Activated T-helper 2 cell treated with anti-CD3 and anti-CD28 coated beads, Interferon-gamma antibody, Interleukin-2, Interleukin-4, amounts not matched to agents 10 μg/mL and 5 μg/mL and 100 μg/mL, durations not matched to agents 14 hours and 24 hours and 36 hours (primary cell): ENCODE measurements around the gene CGN. TPM values are rescaled to one million over a fixed set of nuclear protein-coding genes. Genes with fewer than 3 reads are reported as not detected.

Source experiments
- DNase-seq: peaks from one replicate; pipeline ENCODE4 v3.0.0; 2021; ENCODE audit warnings: low spot score
- H3K27ac Mint-ChIP-seq: one replicate; pipeline ENCODE4 v1.8.0; 2021; ENCODE audit warnings: mixed read lengths
- H3K27me3 Mint-ChIP-seq: one replicate; pipeline ENCODE4 v1.8.0; 2021; ENCODE audit warnings: low read depth, mixed read lengths
- H3K36me3 Mint-ChIP-seq: one replicate; pipeline ENCODE4 v1.8.0; 2021; ENCODE audit warnings: low read depth, mixed read lengths
- H3K4me1 Mint-ChIP-seq: one replicate; pipeline ENCODE4 v1.8.0; 2021; ENCODE audit warnings: low read depth, mixed read lengths
- H3K4me3 Mint-ChIP-seq: one replicate; pipeline ENCODE4 v1.8.0; 2021; ENCODE audit warnings: low read depth, mild to moderate bottlenecking, moderate library complexity, mixed read lengths
- H3K9me3 Mint-ChIP-seq: one replicate; pipeline ENCODE4 v1.8.0; 2021; ENCODE audit warnings: mixed read lengths
- intact Hi-C: fragments of 100-400 bp; cut with micrococcal nuclease; formaldehyde crosslinking; loops from one replicate; pipeline ENCODE4 v1.15.1; 2023
- total RNA-seq: library from RNA; stranded (reverse); gene quantifications from 2 replicates; pipeline ENCODE4 v1.2.3, GENCODE V29; 2022

CGN gene
- total RNA-seq, 1 donor from 2014 or later, result 0.50 TPM

DNA sequence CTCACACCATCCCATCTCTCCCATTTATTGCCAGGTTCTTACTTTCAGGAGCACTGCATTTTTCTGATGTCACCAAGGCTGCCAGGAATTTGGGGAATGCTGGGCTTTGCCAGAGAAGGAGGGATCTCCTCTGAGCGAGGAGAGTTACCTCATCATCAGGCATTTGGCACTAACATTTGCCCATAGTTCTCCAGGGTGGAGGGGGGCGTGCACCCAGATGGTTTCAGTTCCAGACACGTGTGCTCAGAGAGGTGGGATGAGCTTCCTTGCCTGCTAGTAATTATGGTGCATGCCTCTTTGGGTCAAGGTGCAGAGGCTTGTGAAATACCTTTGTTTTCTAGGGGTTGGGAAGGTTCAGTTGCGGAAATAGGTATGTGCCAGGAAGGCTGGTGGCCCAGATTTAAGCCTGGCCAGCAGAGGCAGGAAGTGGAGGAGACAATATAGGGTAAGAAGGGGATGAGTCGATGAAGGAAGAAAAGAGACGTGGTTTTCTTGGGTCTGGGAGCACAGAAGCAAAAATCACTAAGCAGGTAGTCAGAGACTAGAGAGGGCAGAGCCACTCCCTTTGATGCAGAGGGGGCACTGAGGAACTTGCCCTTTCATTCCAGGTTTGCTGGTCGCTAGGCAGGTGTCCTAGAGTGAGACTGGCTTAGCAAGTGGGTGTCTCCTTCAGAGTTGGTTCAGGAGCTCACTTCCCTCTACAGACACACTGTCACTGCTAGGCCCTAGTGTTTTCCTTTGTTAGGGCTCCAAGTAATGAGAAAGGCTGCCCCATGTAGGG, 36.1 kb downstream of the CGN start:
- intact Hi-C loops, result no loop called here
- Mint-ChIP-seq H3K27ac (no peak overlapping the region), H3K36me3 (no peaks in the 10 kb centered on the region), H3K27me3 (no peaks in the 10 kb centered on the region), H3K4me3 (no peak overlapping the region), H3K9me3 (no peaks in the 10 kb centered on the region), H3K4me1 (peaks cover 4% of the 10 kb centered on the region)
- DNase-seq, result no peak

DNA sequence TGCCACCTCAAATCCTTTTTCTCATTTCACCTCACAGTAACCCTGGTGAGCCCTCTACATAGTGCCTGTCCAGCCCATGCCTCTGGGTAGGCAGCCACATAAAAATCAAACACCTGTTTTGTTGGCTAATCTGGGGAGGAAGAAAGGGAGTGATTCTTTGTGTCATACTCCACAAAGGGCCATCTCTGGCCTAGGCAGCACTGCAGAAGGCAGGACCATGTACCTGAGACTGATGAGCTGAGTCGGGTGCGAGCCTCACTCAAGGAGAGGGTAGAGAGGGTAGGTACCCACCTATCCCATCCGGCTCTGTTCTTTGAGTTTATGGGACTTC, 36.7 kb downstream of the CGN start:
- H3K36me3 Mint-ChIP-seq, result no peaks in the 10 kb centered on the region
- no peaks in the 10 kb centered on the region for H3K9me3 Mint-ChIP-seq

DNA sequence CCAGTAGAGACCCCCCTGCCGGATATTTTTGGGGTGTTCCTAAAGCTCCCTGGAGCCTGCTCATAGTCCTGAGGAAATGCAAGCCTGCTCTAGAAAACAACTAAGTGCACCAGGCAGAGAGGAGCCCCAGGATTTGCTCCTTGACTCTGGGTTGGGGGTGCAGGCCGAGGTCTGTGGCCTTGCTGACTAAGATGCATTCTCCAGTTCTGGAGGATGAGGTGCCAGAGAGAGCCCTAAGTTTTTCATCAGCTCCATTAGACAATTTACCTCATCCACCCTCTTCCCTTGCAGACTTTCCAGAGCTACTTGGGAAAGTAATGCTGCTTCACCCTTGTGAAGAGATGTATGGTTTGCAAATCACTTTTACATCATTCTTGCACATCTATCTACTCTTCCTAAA, 38.0 kb downstream of the CGN start:
- Mint-ChIP-seq H3K4me3 (no peak overlapping the region), H3K9me3 (no peaks in the 10 kb centered on the region), H3K27me3 (no peaks in the 10 kb centered on the region), H3K36me3 (no peaks in the 10 kb centered on the region), H3K27ac (no peak overlapping the region), H3K4me1 (peaks cover 4% of the 10 kb centered on the region)
- no peak for DNase-seq
- intact Hi-C loops, result no loop called here

More for the DNA sequence above, 36.7 kb downstream of the CGN start:
- no peak overlapping the region for H3K4me3 Mint-ChIP-seq
- peaks cover 4% of the 10 kb centered on the region for H3K4me1 Mint-ChIP-seq
- intact Hi-C loops, result no loop called here
- no peak overlapping the region for H3K27ac Mint-ChIP-seq
- no peaks in the 10 kb centered on the region for H3K27me3 Mint-ChIP-seq
- no peak for DNase-seq

DNA sequence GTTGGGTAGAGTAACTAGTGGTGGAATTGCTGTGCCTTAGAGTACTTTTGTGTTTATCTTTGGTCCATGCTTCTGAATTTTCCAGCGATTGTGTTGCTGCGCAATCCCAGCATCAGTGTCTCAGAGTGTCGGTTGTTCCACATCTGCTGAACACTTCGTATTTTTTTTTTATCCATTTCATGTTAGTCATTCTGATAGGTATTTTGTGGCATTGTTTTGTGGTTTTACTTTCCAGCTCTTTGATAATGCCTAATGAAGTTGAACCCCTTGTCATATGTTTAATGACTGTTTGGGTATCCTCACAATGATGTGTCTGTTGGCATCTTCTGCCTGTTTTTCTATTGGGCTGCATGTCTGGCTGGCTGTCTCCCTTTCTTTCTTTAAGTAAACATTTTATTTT, 42.5 kb downstream of the CGN start:
- intact Hi-C loops, result no loop called here
- Mint-ChIP-seq H3K27me3 (peaks cover 2% of the 10 kb centered on the region), H3K4me3 (no peak overlapping the region), H3K27ac (no peak overlapping the region), H3K36me3 (no peaks in the 10 kb centered on the region), H3K9me3 (no peaks in the 10 kb centered on the region), H3K4me1 (no peaks in the 10 kb centered on the region)
- no peak for DNase-seq

DNA sequence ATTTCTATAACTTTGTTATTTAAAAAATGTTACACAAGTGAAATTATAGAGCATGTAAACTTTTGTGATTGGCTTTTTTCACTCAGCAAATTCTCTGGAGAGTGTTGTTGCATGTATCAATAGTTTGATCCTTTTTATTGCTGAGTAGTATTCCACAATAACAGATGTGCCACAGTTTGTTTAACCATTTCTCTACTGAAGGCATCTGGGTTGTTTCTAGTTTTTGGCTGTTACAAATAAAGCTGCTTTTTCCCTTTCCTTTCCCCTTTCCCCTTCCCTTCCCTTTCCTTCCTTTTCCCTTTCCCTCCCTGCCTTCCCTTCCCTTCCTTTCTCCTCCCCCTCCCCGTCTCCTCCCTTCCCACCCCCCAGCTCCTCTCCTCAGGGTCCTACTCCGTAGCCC, 44.9 kb downstream of the CGN start:
- H3K36me3 Mint-ChIP-seq, result no peaks in the 10 kb centered on the region
- H3K27ac Mint-ChIP-seq, result no peak overlapping the region
- peaks cover 2% of the 10 kb centered on the region for H3K27me3 Mint-ChIP-seq
- H3K9me3 Mint-ChIP-seq, result no peaks in the 10 kb centered on the region
- no peaks in the 10 kb centered on the region for H3K4me1 Mint-ChIP-seq
- intact Hi-C loops, result no loop called here
- no peak overlapping the region for H3K4me3 Mint-ChIP-seq
- no peak for DNase-seq

DNA sequence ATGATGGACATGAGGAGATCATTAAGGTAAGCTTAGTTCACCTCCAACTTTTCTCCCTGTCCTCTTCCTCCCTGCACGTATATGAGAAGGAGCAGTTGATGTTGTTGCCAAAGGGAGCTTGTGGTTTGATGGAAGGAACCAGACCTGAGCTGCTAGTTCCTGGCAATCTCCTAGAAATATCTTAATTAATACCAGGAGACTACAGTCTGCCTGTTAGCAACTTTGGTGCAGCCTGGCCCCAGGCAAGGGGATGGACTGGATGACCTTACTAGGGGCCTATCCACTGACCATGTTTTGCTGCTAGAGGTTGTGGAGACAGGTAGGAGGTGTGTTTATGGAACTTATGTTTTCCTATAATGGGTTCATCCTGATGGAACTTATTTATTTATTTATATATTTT, 51.5 kb downstream of the CGN start:
- Mint-ChIP-seq H3K9me3 (no peaks in the 10 kb centered on the region), H3K27me3 (peaks cover 2% of the 10 kb centered on the region), H3K27ac (no peak overlapping the region), H3K4me1 (no peaks in the 10 kb centered on the region), H3K4me3 (no peak overlapping the region), H3K36me3 (no peaks in the 10 kb centered on the region)
- intact Hi-C loops, result no loop called here
- no peak for DNase-seq

DNA sequence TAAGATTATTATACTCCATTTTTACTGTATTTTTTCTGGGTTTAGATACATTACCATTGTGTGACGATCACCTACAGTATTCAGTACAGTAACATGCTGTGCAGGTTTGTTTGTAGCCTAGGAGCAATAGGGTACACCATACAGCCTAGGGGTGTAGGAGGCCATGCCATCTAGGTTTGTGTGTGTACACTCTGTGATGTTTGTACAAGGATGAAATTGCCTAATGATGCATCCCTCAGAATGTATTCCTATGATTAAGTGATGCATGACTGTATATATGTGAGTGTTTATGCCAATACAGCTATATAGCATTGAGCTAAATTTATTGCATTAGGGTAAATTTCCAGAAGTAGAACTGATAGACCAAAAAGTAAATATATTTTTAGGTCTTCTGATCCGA, 52.2 kb downstream of the CGN start:
- peaks cover 2% of the 10 kb centered on the region for H3K27me3 Mint-ChIP-seq
- DNase-seq, result no peak
- no peak overlapping the region for H3K27ac Mint-ChIP-seq
- peaks cover 4% of the 10 kb centered on the region for H3K4me1 Mint-ChIP-seq
- H3K36me3 Mint-ChIP-seq, result no peaks in the 10 kb centered on the region
- H3K4me3 Mint-ChIP-seq, result no peak overlapping the region
- intact Hi-C loops, result no loop called here
- H3K9me3 Mint-ChIP-seq, result no peaks in the 10 kb centered on the region

DNA sequence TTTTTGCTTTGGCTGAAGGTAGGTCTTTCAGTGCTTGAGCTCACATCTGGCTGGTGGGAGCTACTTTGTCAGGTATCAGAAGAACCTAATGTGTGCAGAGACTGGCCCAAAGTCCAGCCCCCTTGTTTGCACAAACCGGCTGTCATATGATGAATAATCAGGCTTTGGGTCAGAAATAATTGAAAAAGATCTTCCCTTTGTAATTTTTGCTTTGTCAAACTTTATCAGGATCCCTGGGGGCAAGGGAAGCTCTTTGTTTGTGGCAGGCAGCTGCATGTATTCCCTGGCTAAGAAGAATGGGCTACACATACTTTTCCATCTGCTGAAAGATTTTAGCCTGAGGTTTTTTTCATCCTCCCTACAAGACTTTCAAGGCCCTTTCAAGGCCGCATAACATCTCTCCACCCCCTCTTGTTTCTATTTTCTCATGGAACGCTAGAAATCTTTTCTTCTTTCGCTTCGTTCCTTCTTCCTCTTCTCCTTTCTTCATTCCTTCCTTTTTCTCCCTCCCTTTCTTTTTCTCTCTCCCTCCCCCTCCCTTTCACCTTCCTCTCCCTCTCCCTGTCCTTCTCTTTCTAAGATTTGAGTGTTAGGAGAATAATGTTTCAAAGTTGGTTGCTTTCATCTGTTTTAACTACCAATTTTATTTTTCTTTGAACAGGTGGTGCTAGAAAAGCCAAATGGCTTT, 54.5 kb downstream of the CGN start:
- Mint-ChIP-seq H3K27me3 (no peaks in the 10 kb centered on the region), H3K9me3 (no peaks in the 10 kb centered on the region), H3K4me3 (no peak overlapping the region), H3K4me1 (peaks cover 5% of the 10 kb centered on the region), H3K27ac (no peak overlapping the region), H3K36me3 (no peaks in the 10 kb centered on the region)
- intact Hi-C loops, result no loop called here
- no peak for DNase-seq

DNA sequence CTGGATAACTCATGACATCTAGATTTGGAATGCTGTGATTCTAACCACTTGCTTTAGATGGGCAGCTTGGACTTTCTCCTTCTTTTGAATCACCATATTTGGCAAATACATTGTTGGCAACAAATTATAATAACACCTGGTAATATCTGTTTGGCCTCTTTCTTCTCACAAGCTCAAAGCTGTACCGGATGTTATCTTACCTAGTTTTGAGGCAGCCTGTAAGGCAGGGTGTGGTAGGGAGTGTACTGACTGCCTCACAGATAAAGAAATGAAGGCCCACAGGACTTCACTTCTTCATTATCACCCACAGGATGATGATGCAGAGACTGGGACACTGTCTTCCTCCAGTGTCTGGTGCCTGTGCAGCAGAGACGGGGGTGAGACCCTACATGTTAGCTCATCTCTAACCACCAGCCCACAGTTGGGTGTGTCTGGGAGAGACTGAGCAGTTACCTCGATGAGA, 57.5 kb downstream of the CGN start:
- intact Hi-C loops, result no loop called here
- no peaks in the 10 kb centered on the region for H3K9me3 Mint-ChIP-seq
- H3K4me1 Mint-ChIP-seq, result peaks cover 5% of the 10 kb centered on the region
- no peak for DNase-seq
- no peaks in the 10 kb centered on the region for H3K27me3 Mint-ChIP-seq
- no peak overlapping the region for H3K4me3 Mint-ChIP-seq
- no peaks in the 10 kb centered on the region for H3K36me3 Mint-ChIP-seq
- H3K27ac Mint-ChIP-seq, result no peak overlapping the region

DNA sequence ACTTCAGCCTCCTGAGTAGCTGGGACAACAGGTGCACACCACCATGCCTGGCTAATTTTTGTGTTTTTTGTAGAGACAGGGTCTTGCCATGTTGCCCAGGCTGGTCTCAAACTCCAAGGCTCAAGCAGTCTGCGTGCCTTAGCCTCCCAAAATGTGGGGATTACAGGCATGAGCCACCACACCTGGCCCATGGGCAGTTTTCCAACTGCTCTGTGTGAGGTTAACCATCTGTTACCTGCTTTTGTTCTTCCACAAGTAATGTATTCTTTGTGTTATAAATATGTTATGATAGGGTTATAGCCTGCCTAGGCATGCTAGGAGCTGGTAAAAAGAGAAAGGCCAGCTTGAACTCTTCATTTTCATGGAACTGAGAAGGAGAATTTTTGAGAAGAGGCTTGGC, 59.6 kb downstream of the CGN start:
- intact Hi-C loops, result no loop called here
- no peak overlapping the region for H3K4me3 Mint-ChIP-seq
- H3K36me3 Mint-ChIP-seq, result no peaks in the 10 kb centered on the region
- H3K4me1 Mint-ChIP-seq, result peaks cover 16% of the 10 kb centered on the region
- no peak overlapping the region for H3K27ac Mint-ChIP-seq
- H3K9me3 Mint-ChIP-seq, result no peaks in the 10 kb centered on the region
- DNase-seq, result no peak
- H3K27me3 Mint-ChIP-seq, result no peaks in the 10 kb centered on the region

DNA sequence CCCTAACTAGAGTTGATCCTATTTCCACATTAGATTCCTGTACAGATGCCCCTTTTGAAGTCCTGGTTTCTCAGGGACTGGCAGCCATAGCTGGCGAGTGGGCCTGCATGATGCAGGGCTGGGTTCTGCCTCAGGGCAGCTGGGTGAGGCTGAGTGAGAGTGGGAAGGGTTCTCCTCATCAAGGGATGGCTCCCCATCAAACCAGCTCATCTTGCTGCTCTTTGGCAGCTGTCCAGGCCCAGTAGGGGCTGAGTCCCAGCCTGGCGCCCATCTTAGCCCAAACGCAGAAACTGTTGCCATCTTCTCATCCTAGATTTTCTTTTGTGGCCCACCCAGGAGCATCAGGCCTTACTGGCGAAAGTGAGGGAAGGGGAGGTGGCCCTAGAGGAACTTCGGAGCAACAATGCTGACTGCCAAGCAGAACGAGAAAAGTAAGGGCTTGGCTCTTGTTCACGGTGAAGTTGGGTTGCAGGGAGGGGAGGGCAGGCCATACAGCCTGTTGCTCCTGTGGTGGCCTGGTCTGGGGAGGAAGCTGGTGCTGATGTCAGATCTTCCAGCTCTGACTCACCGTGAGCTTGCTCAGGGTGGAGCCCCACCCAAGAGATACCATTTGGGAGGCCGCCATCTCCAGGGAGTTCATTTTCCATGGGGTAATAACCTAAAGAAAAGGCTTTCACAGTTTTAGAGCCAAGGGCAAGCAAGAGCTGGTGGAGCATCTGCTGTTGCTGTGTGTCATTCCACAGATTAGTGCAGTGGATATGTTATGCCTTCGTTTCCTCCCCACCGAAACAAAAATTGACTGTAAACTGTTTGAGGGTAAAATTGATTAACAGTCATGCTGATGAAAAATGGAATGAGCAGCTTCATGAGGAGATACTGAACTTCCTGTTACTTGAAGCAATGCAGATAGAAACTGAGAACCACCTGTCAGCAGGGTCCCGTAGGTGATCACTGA, 63.7 kb downstream of the CGN start:
- H3K9me3 Mint-ChIP-seq, result no peaks in the 10 kb centered on the region
- H3K4me1 Mint-ChIP-seq, result peaks cover 23% of the 10 kb centered on the region
- H3K4me3 Mint-ChIP-seq, result no peak overlapping the region
- DNase-seq, result no peak
- intact Hi-C loops, result no loop called here
- H3K27me3 Mint-ChIP-seq, result no peaks in the 10 kb centered on the region
- H3K27ac Mint-ChIP-seq, result no peak overlapping the region
- H3K36me3 Mint-ChIP-seq, result no peaks in the 10 kb centered on the region

DNA sequence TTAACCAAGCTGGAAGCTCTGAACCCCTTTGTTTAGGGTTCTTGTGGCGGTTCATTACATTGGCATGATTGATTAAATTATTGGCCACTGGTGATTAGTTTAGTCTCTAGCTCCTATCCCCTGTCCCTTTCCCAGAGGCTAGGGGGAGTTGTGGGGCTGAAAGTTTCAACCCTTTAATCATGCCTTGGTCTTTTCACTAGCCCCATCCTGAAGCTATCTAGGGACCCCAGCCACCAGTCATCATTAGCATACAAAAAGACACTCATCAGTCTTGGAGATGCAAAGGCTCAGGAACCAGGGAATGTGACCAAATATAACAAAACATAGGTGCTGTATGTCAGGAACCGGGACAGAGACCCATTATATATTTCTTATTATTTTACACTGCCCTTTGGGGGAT, 66.0 kb downstream of the CGN start:
- H3K27me3 Mint-ChIP-seq, result no peaks in the 10 kb centered on the region
- H3K9me3 Mint-ChIP-seq, result no peaks in the 10 kb centered on the region
- peaks cover 23% of the 10 kb centered on the region for H3K4me1 Mint-ChIP-seq
- intact Hi-C loops, result no loop called here
- no peak overlapping the region for H3K4me3 Mint-ChIP-seq
- H3K36me3 Mint-ChIP-seq, result no peaks in the 10 kb centered on the region
- no peak for DNase-seq
- H3K27ac Mint-ChIP-seq, result no peak overlapping the region

DNA sequence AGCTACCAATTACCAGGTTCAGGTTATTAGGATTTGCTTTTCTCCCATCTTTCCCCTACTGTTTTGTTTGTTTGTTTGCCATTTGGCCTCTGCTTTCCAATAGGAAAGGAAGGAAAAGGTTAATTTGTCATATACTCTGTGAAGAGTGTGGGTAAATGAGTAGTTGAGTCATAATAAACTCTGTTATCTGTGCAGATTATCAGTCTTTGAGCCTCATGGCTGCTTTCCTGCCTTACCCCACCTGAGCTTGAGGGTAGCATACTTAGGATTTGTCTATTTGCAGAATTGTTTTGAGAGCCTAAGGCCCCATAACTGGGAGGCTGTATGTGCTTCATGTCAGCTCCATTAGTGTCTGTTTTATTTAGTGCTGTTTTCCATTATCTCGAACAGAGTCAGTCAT, 67.8 kb downstream of the CGN start:
- no peaks in the 10 kb centered on the region for H3K27me3 Mint-ChIP-seq
- no peaks in the 10 kb centered on the region for H3K9me3 Mint-ChIP-seq
- no peak for DNase-seq
- intact Hi-C loops, result no loop called here
- no peak overlapping the region for H3K4me3 Mint-ChIP-seq
- peaks cover 23% of the 10 kb centered on the region for H3K4me1 Mint-ChIP-seq
- no peak overlapping the region for H3K27ac Mint-ChIP-seq
- H3K36me3 Mint-ChIP-seq, result no peaks in the 10 kb centered on the region
